Gastrocnemius medialis (tissue), 4 donors: ENCODE data around the gene MAP3K19.

ENCODE experiments used
- CTCF ChIP-seq, 5 experiments: fragments of 450-650 bp in 3 of 5; fragments of 200-600 bp in 2 of 5; sonication (generic) in 2 of 5; IDR thresholded peaks in 4 of 5; conservative IDR thresholded peaks in 1 of 5; 1 replicate in 4 of 5; 2 replicates in 1 of 5; pipeline ENCODE4 v1.5.1; 2016 to 2019; ENCODE audit warnings: antibody characterized with exemption in 5 of 5, mild to moderate bottlenecking in 3 of 5, moderate library complexity in 3 of 5
- POLR2A ChIP-seq, 2 donors: fragments of 450-650 bp; IDR thresholded peaks; one replicate each; pipeline ENCODE4 v1.6.1; 2017; ENCODE audit warnings: antibody characterized with exemption in 2 of 2, mild to moderate bottlenecking in 2 of 2, moderate library complexity in 2 of 2

DNA sequence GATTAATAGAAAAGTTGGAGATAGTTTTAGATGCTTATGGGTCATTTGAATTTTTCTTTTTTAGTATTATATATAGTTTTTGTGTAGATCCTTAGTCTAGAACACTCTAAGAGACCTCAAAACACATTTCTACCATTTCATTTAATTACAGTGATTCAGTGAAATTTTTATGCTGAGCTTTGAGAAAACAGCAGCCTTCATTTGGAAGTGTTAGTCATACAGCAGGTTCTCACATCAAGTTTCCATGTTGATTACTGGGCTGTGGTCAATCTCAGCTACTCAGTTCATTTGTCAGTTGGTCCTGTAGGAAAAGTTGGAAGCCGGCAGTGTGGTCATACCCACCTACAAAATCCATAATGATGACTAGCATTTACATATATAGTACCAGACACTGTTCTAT lies 37.9 kb downstream of the MAP3K19 start:
- no peak for TF ChIP-seq CTCF (IDR thresholded peaks at IDR 0.05 in 4 of 5, conservative IDR thresholded peaks at IDR 0.05 in 1 of 5)
- TF ChIP-seq POLR2A (IDR thresholded peaks at IDR 0.05) = no peak
